ENCODE measurements around the gene RAB11B.

DNA sequence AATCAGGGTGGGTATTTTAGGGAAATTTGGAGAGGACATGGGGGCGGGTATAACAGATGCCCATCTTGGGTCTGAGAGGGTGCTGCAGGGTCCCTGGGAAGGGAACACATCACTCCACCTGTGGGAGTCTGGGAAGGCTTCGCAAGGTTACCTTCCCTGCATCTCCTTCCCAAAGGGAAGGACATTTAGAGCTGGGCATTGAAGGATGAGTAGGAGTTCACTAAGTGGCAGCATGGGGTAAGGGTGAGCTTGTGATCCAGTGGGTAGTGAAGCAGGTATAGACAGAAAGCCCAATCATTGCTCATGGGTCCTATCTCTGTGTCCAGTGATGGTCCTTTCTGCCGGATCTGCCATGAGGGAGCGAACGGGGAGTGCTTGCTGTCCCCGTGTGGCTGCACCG lies 36.1 kb downstream of the RAB11B start:
- TF ChIP-seq, protein P1, sequence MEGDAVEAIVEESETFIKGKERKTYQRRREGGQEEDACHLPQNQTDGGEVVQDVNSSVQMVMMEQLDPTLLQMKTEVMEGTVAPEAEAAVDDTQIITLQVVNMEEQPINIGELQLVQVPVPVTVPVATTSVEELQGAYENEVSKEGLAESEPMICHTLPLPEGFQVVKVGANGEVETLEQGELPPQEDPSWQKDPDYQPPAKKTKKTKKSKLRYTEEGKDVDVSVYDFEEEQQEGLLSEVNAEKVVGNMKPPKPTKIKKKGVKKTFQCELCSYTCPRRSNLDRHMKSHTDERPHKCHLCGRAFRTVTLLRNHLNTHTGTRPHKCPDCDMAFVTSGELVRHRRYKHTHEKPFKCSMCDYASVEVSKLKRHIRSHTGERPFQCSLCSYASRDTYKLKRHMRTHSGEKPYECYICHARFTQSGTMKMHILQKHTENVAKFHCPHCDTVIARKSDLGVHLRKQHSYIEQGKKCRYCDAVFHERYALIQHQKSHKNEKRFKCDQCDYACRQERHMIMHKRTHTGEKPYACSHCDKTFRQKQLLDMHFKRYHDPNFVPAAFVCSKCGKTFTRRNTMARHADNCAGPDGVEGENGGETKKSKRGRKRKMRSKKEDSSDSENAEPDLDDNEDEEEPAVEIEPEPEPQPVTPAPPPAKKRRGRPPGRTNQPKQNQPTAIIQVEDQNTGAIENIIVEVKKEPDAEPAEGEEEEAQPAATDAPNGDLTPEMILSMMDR (IDR thresholded peaks at IDR 0.05), result no peak
- TF ChIP-seq POLR2A (IDR thresholded peaks at IDR 0.05), result no peak

All from Peyer's patch (tissue), 4 donors.